Measurements from ENCODE around the gene MAP3K5. TPM values are rescaled to one million over a fixed set of nuclear protein-coding genes. Genes with fewer than 3 reads are reported as not detected.
A peak's percentile ranks its signal among the peaks of the same experiment; 100 is the strongest.

MAP3K5 gene
- total and polyA plus RNA-seq, 9 of the 15 experiments (the other 6 are each of a cell fraction or from before 2014, with no cell fraction given) = 2.2 to 13.0 (median 9.9) TPM

- TF ChIP-seq, protein P1, sequence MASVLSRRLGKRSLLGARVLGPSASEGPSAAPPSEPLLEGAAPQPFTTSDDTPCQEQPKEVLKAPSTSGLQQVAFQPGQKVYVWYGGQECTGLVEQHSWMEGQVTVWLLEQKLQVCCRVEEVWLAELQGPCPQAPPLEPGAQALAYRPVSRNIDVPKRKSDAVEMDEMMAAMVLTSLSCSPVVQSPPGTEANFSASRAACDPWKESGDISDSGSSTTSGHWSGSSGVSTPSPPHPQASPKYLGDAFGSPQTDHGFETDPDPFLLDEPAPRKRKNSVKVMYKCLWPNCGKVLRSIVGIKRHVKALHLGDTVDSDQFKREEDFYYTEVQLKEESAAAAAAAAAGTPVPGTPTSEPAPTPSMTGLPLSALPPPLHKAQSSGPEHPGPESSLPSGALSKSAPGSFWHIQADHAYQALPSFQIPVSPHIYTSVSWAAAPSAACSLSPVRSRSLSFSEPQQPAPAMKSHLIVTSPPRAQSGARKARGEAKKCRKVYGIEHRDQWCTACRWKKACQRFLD (CRISPR knock-in tag; IDR thresholded peaks at IDR 0.05) = peak; percentile 50; the same call in 1 of the 2 replicates
- no peak for TF ChIP-seq ZNF699 (CRISPR knock-in tag; IDR thresholded peaks at IDR 0.05; ENCODE audit: insufficient replicate concordance)
- peak; percentile 68 for TF ChIP-seq CREM (IDR thresholded peaks at IDR 0.05; ENCODE audit: low read depth)
- TF ChIP-seq, protein P2, sequence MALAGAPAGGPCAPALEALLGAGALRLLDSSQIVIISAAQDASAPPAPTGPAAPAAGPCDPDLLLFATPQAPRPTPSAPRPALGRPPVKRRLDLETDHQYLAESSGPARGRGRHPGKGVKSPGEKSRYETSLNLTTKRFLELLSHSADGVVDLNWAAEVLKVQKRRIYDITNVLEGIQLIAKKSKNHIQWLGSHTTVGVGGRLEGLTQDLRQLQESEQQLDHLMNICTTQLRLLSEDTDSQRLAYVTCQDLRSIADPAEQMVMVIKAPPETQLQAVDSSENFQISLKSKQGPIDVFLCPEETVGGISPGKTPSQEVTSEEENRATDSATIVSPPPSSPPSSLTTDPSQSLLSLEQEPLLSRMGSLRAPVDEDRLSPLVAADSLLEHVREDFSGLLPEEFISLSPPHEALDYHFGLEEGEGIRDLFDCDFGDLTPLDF (CRISPR knock-in tag; IDR thresholded peaks at IDR 0.05) = no peak
- no peak for TF ChIP-seq TOE1 (IDR thresholded peaks at IDR 0.05; ENCODE audit: borderline replicate concordance)
- TF ChIP-seq TOE1 (CRISPR knock-in tag; IDR thresholded peaks at IDR 0.05; ENCODE audit: borderline replicate concordance, low read depth) = 0 out of 2 replicates have a peak, but pooled peaks have one; percentile 21
- TF ChIP-seq NR2C2 (CRISPR knock-in tag; IDR thresholded peaks at IDR 0.05) = peak; percentile 28; the same call in 1 of the 2 replicates
- TF ChIP-seq NR2C2 (tag; IDR thresholded peaks at IDR 0.05) = peak; percentile 83
- TF ChIP-seq SMARCE1 (IDR thresholded peaks at IDR 0.05) = 0 out of 2 replicates have a peak, but pooled peaks have one; percentile 25
- TF ChIP-seq RAD51 (IDR thresholded peaks at IDR 0.05; ENCODE audit: borderline replicate concordance, low read depth) = peak; percentile 90
- no peak for TF ChIP-seq RBM22 (IDR thresholded peaks at IDR 0.05; ENCODE audit: low read depth, low read length, poor library complexity, severe bottlenecking)
- TF ChIP-seq TAF1 (IDR thresholded peaks at IDR 0.05; ENCODE audit: control insufficient read depth, extremely low read depth, insufficient read depth, low read length, severe bottlenecking) = peak; percentile 53
- TF ChIP-seq KDM2B (CRISPR knock-in tag; IDR thresholded peaks at IDR 0.05) = no peak
- no peak for TF ChIP-seq GATAD2A (IDR thresholded peaks at IDR 0.05)
- no peak for TF ChIP-seq RERE (CRISPR knock-in tag; IDR thresholded peaks at IDR 0.05; ENCODE audit: borderline replicate concordance)
- TF ChIP-seq ERF (CRISPR knock-in tag; IDR thresholded peaks at IDR 0.05) = no peak
- no peak for TF ChIP-seq MCM2 (IDR thresholded peaks at IDR 0.05; ENCODE audit: low read depth)
- no peak for TF ChIP-seq SAFB (IDR thresholded peaks at IDR 0.05; ENCODE audit: borderline replicate concordance, low read depth, low read length)
- TF ChIP-seq SMAD4 (CRISPR knock-in tag; conservative IDR thresholded peaks at IDR 0.05) = peak; percentile 39; the same call in 1 of the 2 replicates
- TF ChIP-seq RBFOX2 (IDR thresholded peaks at IDR 0.05; ENCODE audit: low read depth, low read length) = peak; percentile 81
- TF ChIP-seq MCM7 (IDR thresholded peaks at IDR 0.05) = no peak
These were observed 30.3 kb upstream of the MAP3K5 start, which contains the start of gene PEX7 (continued) for GRCh38 chr6:136822376-136823127.
